Body of pancreas (tissue), 4 donors: ENCODE results near the gene SAP30L. TPM values are rescaled to one million over a fixed set of nuclear protein-coding genes. Genes with fewer than 3 reads are reported as not detected.

Source experiments
- ATAC-seq: fragments of 150-250 bp; one replicate; pipeline ENCODE4 v1.9.1; 2016
- DNase-seq, 4 donors: peaks; one replicate each; pipeline ENCODE4 v3.0.0-alpha.2; 2019
- H3K27ac ChIP-seq, 4 donors: fragments of 200-600 bp; sonication (generic); 1 replicate in 3 of 4; 2 replicates in 1 of 4; pipeline versions ENCODE4 v1.5.1 to v1.6.1; 2016 to 2019; ENCODE audit warnings: mild to moderate bottlenecking in 1 of 4, mixed read lengths in 1 of 4, moderate library complexity in 1 of 4
- H3K27me3 ChIP-seq, 2 donors: fragments of 200-600 bp; sonication (generic); one replicate each; pipeline ENCODE4 v1.6.0; 2016; ENCODE audit warnings: mild to moderate bottlenecking in 1 of 2
- H3K36me3 ChIP-seq, 2 donors: fragments of 200-600 bp; sonication (generic); replicated peaks in 1 of 2; 2 replicates each; pipeline ENCODE4 v1.5.1; 2016; ENCODE audit warnings: low read depth in 2 of 2; ENCODE audit not compliant: insufficient read depth in 1 of 2
- H3K4me1 ChIP-seq: fragments of 200-600 bp; sonication (generic); one replicate; pipeline ENCODE4 v1.6.0; 2016
- H3K4me3 ChIP-seq, 2 donors: fragments of 200-600 bp; sonication (generic); 1 replicate in 1 of 2; 2 replicates in 1 of 2; pipeline ENCODE4 v1.5.1; 2016 to 2019
- H3K9me3 ChIP-seq, 3 donors: fragments of 200-600 bp; sonication (generic); 1 replicate in 2 of 3; 2 replicates in 1 of 3; pipeline ENCODE4 v1.5.1; 2016
- POLR2A ChIP-seq, 3 donors: fragments of 450-650 bp; IDR thresholded peaks; one replicate each; pipeline ENCODE4 v1.6.1; 2016; ENCODE audit warnings: antibody characterized with exemption in 3 of 3, mild to moderate bottlenecking in 2 of 3
- WGBS, 2 donors: methylation state at CpG; one replicate each; pipeline ENCODE4 v1.1.5; 2017; 5-methylcytosine and 5-hydroxymethylcytosine counted together
- intact Hi-C: fragments of 100-400 bp; cut with DNase I; formaldehyde crosslinking; loops from one replicate; pipeline ENCODE4 v1.15.1; 2023
- total RNA-seq, 2 donors: library from RNA; depleted of rRNA; stranded (reverse); fragments of >200 nt; gene quantifications; one replicate each; pipeline ENCODE4 v1.1.0, GENCODE V29; 2016
- TF ChIP-seq, protein P1 (sequence below), 7 experiments: fragments of 450-650 bp in 4 of 7; fragments of 200-600 bp in 3 of 7; sonication (generic) in 3 of 7; IDR thresholded peaks; one replicate each; pipeline ENCODE4 v1.5.1; 2016 to 2019; ENCODE audit warnings: antibody characterized with exemption in 7 of 7

Gene SAP30L
- total RNA-seq, 2 donors from 2014 or later = 11.7 to 15.5 TPM

DNA sequence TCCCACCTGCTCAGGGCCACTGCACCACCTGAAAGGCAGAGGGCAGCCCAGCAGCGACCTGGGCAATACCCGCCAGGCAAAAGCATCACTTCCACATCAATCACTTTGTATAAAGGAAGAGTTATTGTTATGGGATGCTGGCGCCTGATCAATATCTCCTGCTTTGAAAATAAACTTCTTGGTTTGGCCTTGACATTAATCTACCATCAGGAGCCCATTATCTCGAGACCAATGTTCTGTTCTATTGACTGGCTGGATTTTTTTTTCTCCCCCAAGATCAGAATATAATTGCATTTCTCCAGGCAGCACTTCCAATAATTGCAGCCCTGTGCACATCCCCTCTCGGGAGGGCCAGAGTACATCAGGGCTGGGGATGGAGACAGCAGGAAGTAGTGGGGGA, 44.4 kb upstream of the SAP30L start:
- intact Hi-C loops = no loop called here
- H3K4me1 ChIP-seq = peaks cover 18% of the 10 kb centered on the region
- no peaks in the 10 kb centered on the region for H3K27me3 ChIP-seq
- whole genome bisulfite sequencing, 2 donors = 51 to 64% methylated on average over 5 of the region's 5 CpGs
- H3K27ac ChIP-seq = no peak overlapping the region
- H3K9me3 ChIP-seq = no peaks in the 10 kb centered on the region
- TF ChIP-seq, protein P1, sequence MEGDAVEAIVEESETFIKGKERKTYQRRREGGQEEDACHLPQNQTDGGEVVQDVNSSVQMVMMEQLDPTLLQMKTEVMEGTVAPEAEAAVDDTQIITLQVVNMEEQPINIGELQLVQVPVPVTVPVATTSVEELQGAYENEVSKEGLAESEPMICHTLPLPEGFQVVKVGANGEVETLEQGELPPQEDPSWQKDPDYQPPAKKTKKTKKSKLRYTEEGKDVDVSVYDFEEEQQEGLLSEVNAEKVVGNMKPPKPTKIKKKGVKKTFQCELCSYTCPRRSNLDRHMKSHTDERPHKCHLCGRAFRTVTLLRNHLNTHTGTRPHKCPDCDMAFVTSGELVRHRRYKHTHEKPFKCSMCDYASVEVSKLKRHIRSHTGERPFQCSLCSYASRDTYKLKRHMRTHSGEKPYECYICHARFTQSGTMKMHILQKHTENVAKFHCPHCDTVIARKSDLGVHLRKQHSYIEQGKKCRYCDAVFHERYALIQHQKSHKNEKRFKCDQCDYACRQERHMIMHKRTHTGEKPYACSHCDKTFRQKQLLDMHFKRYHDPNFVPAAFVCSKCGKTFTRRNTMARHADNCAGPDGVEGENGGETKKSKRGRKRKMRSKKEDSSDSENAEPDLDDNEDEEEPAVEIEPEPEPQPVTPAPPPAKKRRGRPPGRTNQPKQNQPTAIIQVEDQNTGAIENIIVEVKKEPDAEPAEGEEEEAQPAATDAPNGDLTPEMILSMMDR (IDR thresholded peaks at IDR 0.05) = no peak
- TF ChIP-seq POLR2A (IDR thresholded peaks at IDR 0.05) = no peak
- DNase-seq (no peak), ATAC-seq (no peak)
- no peak overlapping the region for H3K4me3 ChIP-seq
- no peaks in the 10 kb centered on the region for H3K36me3 ChIP-seq

DNA sequence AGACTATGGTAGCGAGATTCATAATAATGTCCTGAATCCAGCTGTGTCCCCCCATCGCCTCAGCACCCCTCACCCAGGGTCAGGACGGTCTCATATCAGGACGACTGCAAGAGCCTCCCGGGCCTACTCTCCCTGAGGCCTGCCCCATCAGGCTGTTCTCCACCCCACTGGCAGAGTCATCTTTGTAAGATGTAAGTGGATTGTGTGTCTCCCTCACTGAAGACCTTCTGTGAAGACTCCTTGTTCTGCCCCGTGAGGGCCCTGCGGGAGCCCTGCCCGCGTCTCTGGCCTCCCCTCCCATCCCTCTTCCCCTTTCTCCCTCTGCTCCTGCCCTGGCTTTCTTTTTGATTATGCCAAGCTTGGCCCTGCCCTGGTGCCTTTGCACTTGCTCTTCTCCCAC, 43.9 kb upstream of the SAP30L start:
- 83 to 95% methylated on average over 9 of the region's 9 CpGs for WGBS, 2 donors
- TF ChIP-seq, protein P1 (IDR thresholded peaks at IDR 0.05) = no peak
- TF ChIP-seq POLR2A (IDR thresholded peaks at IDR 0.05) = no peak
- intact Hi-C loops = no loop called here
- Histone ChIP-seq H3K36me3 (no peaks in the 10 kb centered on the region), H3K27ac (no peak overlapping the region), H3K9me3 (no peaks in the 10 kb centered on the region), H3K27me3 (no peaks in the 10 kb centered on the region), H3K4me1 (peaks cover 18% of the 10 kb centered on the region), H3K4me3 (no peak overlapping the region)
- no peak for DNase-seq
- no peak for ATAC-seq

DNA sequence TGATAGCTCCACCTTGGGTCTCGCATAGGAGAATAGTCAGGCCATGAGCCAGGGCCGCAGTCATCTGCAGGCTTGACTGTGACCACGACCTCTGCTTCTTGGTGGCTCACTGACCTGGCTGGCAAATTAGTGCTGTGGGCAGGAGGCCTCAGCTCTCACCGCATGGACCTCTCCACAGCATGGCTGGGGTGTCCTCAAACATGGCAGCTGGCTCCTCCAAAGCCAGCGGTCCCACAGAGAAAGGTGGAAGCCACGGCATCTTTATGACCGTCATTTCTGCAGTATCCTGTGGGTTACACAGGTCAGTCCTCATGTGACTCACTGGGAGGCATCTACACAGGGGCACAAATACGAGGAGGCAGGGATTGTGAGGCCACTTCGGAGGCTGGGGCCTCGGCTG, 43.2 kb upstream of the SAP30L start:
- TF ChIP-seq, protein P1 (IDR thresholded peaks at IDR 0.05) = no peak
- TF ChIP-seq POLR2A (IDR thresholded peaks at IDR 0.05) = no peak
- DNase-seq = no peak

DNA sequence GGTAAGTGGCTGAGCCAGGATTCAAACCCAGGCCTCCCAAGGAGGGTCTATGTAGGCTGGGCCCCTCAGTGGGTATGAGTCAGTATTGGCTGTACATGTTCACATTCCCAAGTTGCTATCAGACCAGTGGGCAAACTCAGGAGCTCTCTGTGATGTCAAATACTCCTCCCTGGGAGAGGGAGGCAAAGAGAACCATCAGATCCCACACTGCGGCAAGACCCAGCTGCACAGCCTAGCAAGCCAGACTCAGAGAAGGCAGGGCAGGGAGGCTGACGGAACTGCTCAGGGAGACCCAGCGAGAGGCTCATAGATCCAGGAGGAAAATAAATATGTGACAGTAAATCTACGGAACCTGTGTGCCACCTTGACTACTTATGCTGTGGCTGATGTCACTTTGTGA, 42.6 kb upstream of the SAP30L start:
- Histone ChIP-seq H3K27me3 (no peaks in the 10 kb centered on the region), H3K9me3 (no peaks in the 10 kb centered on the region), H3K36me3 (no peaks in the 10 kb centered on the region), H3K4me1 (peaks cover 10% of the 10 kb centered on the region), H3K4me3 (no peak overlapping the region), H3K27ac (no peak overlapping the region)
- TF ChIP-seq, protein P1 (IDR thresholded peaks at IDR 0.05) = no peak
- no peak for TF ChIP-seq POLR2A (IDR thresholded peaks at IDR 0.05)
- intact Hi-C loops = no loop called here
- ATAC-seq = no peak
- DNase-seq = no peak
- 97 to 98% methylated on average over 4 of the region's 4 CpGs for WGBS, 2 donors

More for the DNA sequence above, 43.2 kb upstream of the SAP30L start:
- Histone ChIP-seq H3K4me1 (peaks cover 13% of the 10 kb centered on the region), H3K27me3 (no peaks in the 10 kb centered on the region), H3K27ac (no peak overlapping the region), H3K36me3 (no peaks in the 10 kb centered on the region), H3K4me3 (no peak overlapping the region), H3K9me3 (no peaks in the 10 kb centered on the region)
- 88 to 92% methylated on average over 6 to 10 of the region's 10 CpGs for WGBS, 2 donors
- intact Hi-C loops = no loop called here
- no peak for ATAC-seq

DNA sequence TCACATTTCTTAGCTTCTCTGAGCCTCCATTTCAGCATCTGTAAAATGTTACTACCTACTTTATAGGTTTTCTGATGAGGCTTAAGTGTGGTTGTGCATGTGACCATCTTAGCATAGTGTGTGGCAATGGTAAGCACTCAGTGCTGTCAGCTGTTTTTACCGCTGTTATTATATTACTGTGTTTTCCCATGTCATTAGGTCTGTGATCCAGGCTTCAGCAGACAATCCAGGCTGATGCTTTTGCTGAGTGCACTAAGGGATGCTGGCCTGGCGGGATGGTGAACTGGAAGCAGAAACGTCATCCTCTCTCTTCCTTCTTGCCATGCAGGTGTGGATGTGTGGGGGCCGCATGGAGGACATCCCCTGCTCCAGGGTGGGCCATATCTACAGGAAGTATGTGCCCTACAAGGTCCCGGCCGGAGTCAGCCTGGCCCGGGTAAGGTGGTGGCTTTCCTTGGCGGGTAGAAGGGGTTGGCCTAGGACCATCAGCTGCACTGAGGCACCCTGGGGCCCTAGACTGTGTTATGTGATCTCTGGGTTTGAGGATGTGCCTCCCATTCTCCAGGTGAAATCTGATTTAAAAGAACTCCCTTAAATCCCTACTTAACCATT, 41.9 kb upstream of the SAP30L start:
- 84 to 93% methylated on average over 5 to 8 of the region's 8 CpGs for WGBS, 2 donors
- Histone ChIP-seq H3K27me3 (no peaks in the 10 kb centered on the region), H3K4me3 (no peak overlapping the region), H3K27ac (no peak overlapping the region), H3K9me3 (no peaks in the 10 kb centered on the region), H3K4me1 (peaks cover 10% of the 10 kb centered on the region), H3K36me3 (no peaks in the 10 kb centered on the region)
- TF ChIP-seq POLR2A (IDR thresholded peaks at IDR 0.05) = no peak
- DNase-seq = no peak
- intact Hi-C loops = no loop called here
- ATAC-seq = no peak
